ENCODE data around the gene ARHGAP20.
"Not testable (repeated sequence)": the region's sequence is repeated elsewhere in the genome, so short reads cannot be mapped to it uniquely, and the experiment has no call there.

ARHGAP20 gene

DNA sequence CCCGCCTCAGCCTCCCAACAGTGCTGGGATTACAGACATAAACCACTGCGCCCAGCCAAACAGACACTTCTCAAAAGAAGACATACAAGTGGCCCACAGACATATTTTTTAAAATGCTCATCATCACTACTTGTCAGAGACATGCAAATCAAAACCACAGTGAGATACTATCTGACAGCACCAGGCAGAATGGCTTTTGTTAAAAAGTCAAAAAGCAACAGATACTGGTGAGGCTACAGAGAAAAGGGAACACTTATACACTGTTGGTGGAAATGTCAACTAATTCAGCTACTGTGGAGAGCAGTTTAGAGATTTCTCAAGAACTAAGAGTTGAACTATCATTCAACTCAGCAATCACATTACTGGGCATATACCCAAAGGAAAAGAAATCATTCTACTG lies 67.0 kb downstream of the ARHGAP20 start:
- H3K4me2 ChIP-seq: no peak overlapping the region
- H3K9me3 ChIP-seq (replicated peaks in 1 of 11): peaks cover 0 to 15% (median 7%) of the 10 kb centered on the region in 11 experiments; a peak in 7 of 22 replicates
- TF ChIP-seq Cebpa-rat (IDR thresholded peaks at IDR 0.05): no peak
- H3K27ac ChIP-seq: no peak overlapping the region
- H4K20me1 ChIP-seq: no peaks in the 10 kb centered on the region
- H3K4me3 ChIP-seq: no peak overlapping the region
- H3K36me3 ChIP-seq: no peaks in the 10 kb centered on the region
- peaks cover 0 to 10% (median 0%) of the 10 kb centered on the region in 10 experiments; a peak in 1 of 20 replicates for H3K4me1 ChIP-seq
- H3K27me3 ChIP-seq: no peaks in the 10 kb centered on the region
- H3K9ac ChIP-seq: no peak overlapping the region

DNA sequence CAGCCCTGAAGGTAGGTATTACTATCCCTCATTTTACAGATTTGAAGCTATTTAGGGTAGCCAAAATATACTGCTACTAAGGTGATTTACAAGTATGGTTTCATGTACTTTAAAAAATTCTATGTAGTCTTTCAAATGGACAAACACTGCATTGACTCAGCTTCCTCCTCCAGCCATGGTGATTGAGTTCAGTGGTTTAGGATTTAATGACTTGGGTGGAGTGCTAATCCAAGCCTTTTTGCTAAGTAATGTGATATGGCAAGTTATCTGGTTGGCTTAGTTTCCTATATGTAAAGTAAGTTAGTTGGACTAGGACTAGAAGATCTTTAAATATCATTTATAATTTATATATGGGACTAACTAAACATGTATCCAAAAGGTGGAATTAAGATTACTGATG lies 77.9 kb downstream of the ARHGAP20 start:
- Histone ChIP-seq H3K27me3 (no peaks in the 10 kb centered on the region), H4K20me1 (no peaks in the 10 kb centered on the region), H3K36me3 (no peaks in the 10 kb centered on the region), H3K9me3 (replicated peaks in 1 of 11) (peaks cover 0 to 10% (median 4%) of the 10 kb centered on the region in 11 experiments; a peak in 9 of 22 replicates), H3K9ac (no peak overlapping the region), H3K27ac (no peak overlapping the region), H3K4me3 (no peak overlapping the region), H3K4me2 (no peak overlapping the region), H3K4me1 (no peaks in the 10 kb centered on the region)
- TF ChIP-seq Cebpa-rat (IDR thresholded peaks at IDR 0.05): no peak

DNA sequence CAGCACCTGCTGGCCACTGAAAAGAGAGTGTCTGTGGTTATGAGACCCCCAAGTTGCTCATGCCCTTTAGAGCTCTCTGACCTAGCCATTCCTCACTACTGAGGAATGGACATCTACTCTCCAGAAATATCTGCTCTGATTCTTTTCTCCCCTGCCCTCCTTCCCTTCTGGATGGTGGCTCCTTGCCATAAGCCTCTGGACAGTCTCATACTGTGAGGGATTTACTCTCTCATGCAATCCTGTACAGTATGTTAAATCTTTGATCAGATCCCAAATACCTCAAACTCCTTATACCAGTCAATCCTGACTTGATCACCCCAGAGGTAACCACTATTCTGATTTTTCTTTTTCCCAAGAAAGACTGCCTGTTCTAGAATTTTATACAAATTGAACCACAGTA lies 80.7 kb downstream of the ARHGAP20 start:
- no peaks in the 10 kb centered on the region for H3K36me3 ChIP-seq
- H4K20me1 ChIP-seq: no peaks in the 10 kb centered on the region
- no peak overlapping the region for H3K4me3 ChIP-seq
- H3K27me3 ChIP-seq: no peaks in the 10 kb centered on the region
- TF ChIP-seq Cebpa-rat (IDR thresholded peaks at IDR 0.05): no peak
- H3K27ac ChIP-seq: no peak overlapping the region
- H3K9me3 ChIP-seq (replicated peaks in 1 of 11): peaks cover 0 to 10% (median 4%) of the 10 kb centered on the region in 11 experiments; a peak in 9 of 22 replicates
- no peak overlapping the region for H3K9ac ChIP-seq
- H3K4me1 ChIP-seq: no peaks in the 10 kb centered on the region
- H3K4me2 ChIP-seq: no peak overlapping the region

DNA sequence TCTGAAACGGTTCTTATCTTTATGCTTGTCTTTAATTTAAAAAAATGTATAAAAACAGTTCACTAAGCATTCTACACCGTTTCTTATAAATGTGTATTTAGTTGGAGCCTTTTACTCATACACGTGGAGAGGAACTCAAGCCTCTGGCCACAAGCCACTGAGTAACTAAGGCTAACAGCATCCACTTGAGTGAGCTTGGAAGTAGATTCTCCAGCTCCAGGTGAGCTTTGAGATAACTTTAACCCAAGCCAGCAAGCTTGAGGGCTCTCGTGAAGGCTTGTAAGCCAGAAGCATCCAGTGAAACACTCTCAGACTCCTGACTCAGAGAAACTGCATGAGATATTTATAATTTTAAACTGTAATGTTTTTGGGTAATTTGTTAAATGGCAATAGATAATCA lies 82.6 kb downstream of the ARHGAP20 start:
- no peak overlapping the region for H3K4me3 ChIP-seq
- no peak overlapping the region for H3K27ac ChIP-seq
- TF ChIP-seq Cebpa-rat (IDR thresholded peaks at IDR 0.05): no peak
- no peak overlapping the region for H3K4me2 ChIP-seq
- no peaks in the 10 kb centered on the region for H4K20me1 ChIP-seq
- no peak overlapping the region for H3K9ac ChIP-seq
- no peaks in the 10 kb centered on the region for H3K27me3 ChIP-seq
- peaks cover 0 to 10% (median 4%) of the 10 kb centered on the region in 11 experiments; a peak in 9 of 22 replicates for H3K9me3 ChIP-seq (replicated peaks in 1 of 11)
- H3K36me3 ChIP-seq: no peaks in the 10 kb centered on the region
- H3K4me1 ChIP-seq: no peaks in the 10 kb centered on the region

DNA sequence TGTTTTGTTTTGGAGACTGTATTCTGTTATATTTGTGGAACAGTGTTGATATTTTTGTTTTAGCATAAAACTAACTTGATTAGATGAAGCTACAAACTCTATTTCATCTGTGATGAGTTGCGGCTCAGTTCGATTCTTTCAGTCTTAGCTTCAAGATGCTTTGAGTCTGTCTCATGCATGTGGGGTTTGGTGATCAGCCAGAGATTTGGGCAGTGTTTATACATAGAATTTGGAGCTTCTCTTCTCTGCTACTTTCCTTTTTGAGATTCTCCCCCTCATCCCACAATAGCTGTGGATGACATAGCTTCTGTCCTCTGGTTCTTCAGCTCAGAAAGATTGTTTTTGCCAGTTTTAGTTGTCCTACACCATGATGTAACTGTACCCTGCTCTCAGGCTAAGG lies 90.4 kb downstream of the ARHGAP20 start:
- no peak overlapping the region for H3K4me3 ChIP-seq
- no peak for TF ChIP-seq Cebpa-rat (IDR thresholded peaks at IDR 0.05)
- no peak overlapping the region for H3K4me2 ChIP-seq
- H3K9ac ChIP-seq: no peak overlapping the region
- no peaks in the 10 kb centered on the region for H3K4me1 ChIP-seq
- no peaks in the 10 kb centered on the region for H3K27me3 ChIP-seq
- H3K27ac ChIP-seq: no peak overlapping the region
- H3K9me3 ChIP-seq (replicated peaks in 1 of 11): peaks cover 0 to 6% (median 0%) of the 10 kb centered on the region in 11 experiments; a peak in 1 of 22 replicates
- H3K36me3 ChIP-seq: no peaks in the 10 kb centered on the region
- no peaks in the 10 kb centered on the region for H4K20me1 ChIP-seq

DNA sequence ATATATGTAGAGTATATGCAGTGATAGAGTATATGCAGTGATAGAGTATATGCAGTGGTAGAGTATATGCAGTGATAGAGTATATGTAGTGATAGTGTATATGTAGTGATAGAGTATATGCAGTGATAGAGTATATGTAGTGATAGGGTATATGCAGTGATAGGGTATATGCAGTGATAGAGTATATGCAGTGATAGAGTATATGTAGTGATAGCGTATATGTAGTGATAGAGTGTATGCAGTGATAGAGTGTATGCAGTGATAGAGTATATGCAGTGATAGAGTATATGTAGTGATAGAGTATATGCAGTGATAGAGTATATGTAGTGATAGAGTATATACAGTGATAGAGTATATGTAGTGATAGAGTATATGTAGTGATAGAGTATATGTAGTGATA lies 92.9 kb downstream of the ARHGAP20 start:
- H3K4me1 ChIP-seq; H3K9ac ChIP-seq; H3K9me3 ChIP-seq (replicated peaks in 1 of 11); H3K4me2 ChIP-seq; H3K27me3 ChIP-seq; H3K36me3 ChIP-seq; H4K20me1 ChIP-seq; H3K4me3 ChIP-seq; H3K27ac ChIP-seq: not testable (repeated sequence)

DNA sequence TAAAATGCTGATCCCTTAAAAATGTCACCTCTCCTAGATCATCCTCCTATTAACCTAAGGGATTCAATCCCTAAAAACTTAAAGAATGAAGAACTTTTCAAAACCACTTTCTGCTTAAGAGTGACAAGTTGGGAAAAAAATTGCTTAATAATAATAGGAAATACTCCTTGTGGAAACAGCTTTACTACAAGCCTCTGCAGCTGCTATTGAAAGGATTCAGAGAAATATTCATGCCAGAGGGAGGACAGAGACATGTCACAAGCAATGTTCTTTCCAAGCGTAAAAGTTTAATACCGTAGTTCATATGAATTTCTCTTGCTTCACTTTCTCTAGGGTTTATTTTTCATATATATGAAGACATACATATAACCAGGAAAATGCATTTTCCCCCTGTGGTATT lies 98.2 kb downstream of the ARHGAP20 start:
- Histone ChIP-seq H3K9me3 (replicated peaks in 1 of 11) (no peaks in the 10 kb centered on the region), H3K4me2 (no peak overlapping the region), H3K4me1 (no peaks in the 10 kb centered on the region), H3K27me3 (no peaks in the 10 kb centered on the region), H3K9ac (no peak overlapping the region; a peak in 1 of 22 replicates), H3K27ac (no peak overlapping the region), H4K20me1 (no peaks in the 10 kb centered on the region), H3K4me3 (no peak overlapping the region), H3K36me3 (no peaks in the 10 kb centered on the region)
- no peak for TF ChIP-seq Cebpa-rat (IDR thresholded peaks at IDR 0.05)

DNA sequence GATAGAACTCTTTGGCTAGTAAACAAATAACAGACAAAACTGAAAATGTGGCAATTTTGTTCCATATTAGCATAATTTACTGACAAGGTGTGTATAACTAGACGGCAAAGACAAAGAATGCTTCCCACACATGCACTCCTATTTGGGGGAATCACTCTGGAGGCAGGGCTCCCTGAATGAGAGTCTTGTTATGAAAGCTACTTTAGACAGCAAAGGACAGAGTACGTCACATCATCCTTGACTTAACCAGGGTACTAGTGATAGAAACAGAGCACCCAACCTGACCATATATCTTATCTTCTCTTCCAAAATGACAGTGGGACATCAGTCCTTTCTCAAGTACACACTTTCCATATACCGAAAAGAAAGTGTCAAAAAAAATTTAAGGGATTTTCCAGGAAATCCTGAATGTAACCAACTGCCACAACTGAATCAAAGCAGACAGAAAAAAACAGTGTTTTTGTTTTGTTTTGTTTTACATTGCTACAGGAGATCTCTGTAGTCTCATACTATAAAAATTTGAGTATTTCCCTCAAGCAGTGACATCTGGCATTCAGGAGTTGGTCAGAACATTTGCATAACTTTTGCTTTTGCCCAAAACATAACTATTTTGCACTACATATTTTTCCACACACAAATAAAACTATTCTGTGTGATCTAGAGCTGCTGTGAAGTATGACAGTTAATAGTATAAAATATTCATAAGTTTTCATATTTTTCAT lies 98.9 kb downstream of the ARHGAP20 start:
- no peaks in the 10 kb centered on the region for H3K36me3 ChIP-seq
- H3K9ac ChIP-seq: no peak overlapping the region
- H3K4me2 ChIP-seq: no peak overlapping the region
- H3K9me3 ChIP-seq (replicated peaks in 1 of 11): no peaks in the 10 kb centered on the region
- H3K27ac ChIP-seq: no peak overlapping the region
- no peaks in the 10 kb centered on the region for H3K4me1 ChIP-seq
- H3K27me3 ChIP-seq: no peaks in the 10 kb centered on the region
- no peaks in the 10 kb centered on the region for H4K20me1 ChIP-seq
- no peak overlapping the region for H3K4me3 ChIP-seq
- TF ChIP-seq Cebpa-rat (IDR thresholded peaks at IDR 0.05): no peak

DNA sequence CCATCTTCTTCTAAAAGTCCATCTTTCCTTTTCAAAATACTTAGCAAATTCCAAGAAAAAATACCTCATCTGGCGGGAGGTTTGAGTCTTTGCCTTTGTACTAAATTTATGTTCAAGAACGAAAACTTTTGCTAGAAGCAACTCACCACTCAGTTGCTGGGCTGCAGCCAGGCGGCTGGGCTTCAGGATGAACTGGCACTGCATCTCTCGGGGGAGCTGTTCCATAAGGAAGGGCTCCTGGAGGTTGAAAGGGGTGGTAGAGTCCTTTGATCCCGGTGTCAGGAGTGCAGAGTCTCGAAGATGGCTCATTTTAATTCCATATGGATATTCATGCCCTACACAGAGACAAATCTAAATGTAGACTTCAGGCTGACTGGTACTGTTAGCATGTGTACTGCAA lies 105.8 kb downstream of the ARHGAP20 start:
- H3K9ac ChIP-seq: no peak overlapping the region
- no peaks in the 10 kb centered on the region for H3K4me1 ChIP-seq
- no peak overlapping the region for H3K4me2 ChIP-seq

DNA sequence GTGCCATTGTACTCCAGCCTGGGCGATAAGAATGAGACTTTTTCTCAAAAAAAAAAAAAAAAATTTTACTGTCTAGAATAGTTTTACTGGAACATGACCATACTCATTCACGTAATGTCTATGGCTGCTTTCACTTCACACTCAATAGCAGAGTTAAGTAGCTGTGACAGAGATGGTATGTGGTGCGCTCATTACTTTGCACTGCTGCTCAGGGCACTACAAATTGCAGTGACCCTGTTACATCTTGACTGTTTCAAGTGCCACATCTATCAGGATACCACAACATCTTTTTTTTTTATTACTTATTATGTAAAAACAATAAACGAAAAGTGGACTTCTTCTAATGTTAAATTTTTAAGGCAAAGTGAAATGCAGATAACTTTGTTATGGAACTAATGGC lies 110.3 kb downstream of the ARHGAP20 start:
- H3K27ac ChIP-seq: no peak overlapping the region
- TF ChIP-seq Cebpa-rat (IDR thresholded peaks at IDR 0.05): no peak
- peaks cover 0 to 16% (median 7%) of the 10 kb centered on the region in 11 experiments; a peak in 8 of 22 replicates for H3K36me3 ChIP-seq
- peaks cover 26 to 32% (median 27%) of the 10 kb centered on the region in 11 experiments for H3K9me3 ChIP-seq (replicated peaks in 1 of 11)
- no peak overlapping the region for H3K4me3 ChIP-seq
- H4K20me1 ChIP-seq: no peaks in the 10 kb centered on the region
- no peaks in the 10 kb centered on the region for H3K4me1 ChIP-seq
- no peak overlapping the region for H3K4me2 ChIP-seq
- H3K9ac ChIP-seq: no peak overlapping the region
- no peaks in the 10 kb centered on the region for H3K27me3 ChIP-seq

More for the DNA sequence above, 105.8 kb downstream of the ARHGAP20 start:
- Histone ChIP-seq H3K27me3 (no peaks in the 10 kb centered on the region), H3K9me3 (replicated peaks in 1 of 11) (no peaks in the 10 kb centered on the region), H3K4me3 (no peak overlapping the region), H4K20me1 (no peaks in the 10 kb centered on the region), H3K36me3 (no peaks in the 10 kb centered on the region), H3K27ac (no peak overlapping the region)
- TF ChIP-seq Cebpa-rat (IDR thresholded peaks at IDR 0.05): no peak

All from BLaER1 treated with 17β-estradiol and CSF1 and Interleukin-3, amounts not matched to agents 10 nM and 100 nM (cell line).